Kidney (tissue), 14 donors: ENCODE measurements around the gene SH3RF3. TPM values are rescaled to one million over a fixed set of nuclear protein-coding genes. Genes with fewer than 3 reads are reported as not detected.

ENCODE experiments used
- DNase-seq, 5 donors: peaks; one replicate each; pipeline ENCODE4 v3.0.0-alpha.2; 2013 to 2020
- FAIRE-seq: peaks from 2 replicates; lab custom pipeline; 2012; peaks lifted over from hg19 to GRCh38; lab: Jason Lieb, UNC
- H3K27ac ChIP-seq, 2 donors: one replicate each; pipeline ENCODE4 v1.7.0; 2013; ENCODE audit warnings: low read depth in 2 of 2, low read length in 2 of 2, inconsistent platforms in 1 of 2
- H3K27me3 ChIP-seq: one replicate; pipeline ENCODE4 v1.7.1; 2013; ENCODE audit warnings: low read length, inconsistent platforms; ENCODE audit not compliant: control insufficient read depth, insufficient read depth
- H3K36me3 ChIP-seq, 3 donors: one replicate each; pipeline versions ENCODE4 v1.7.0 to v1.7.1; 2013; ENCODE audit warnings: low read length in 3 of 3, control low read depth in 1 of 3, inconsistent platforms in 1 of 3; ENCODE audit not compliant: insufficient read depth in 3 of 3, control insufficient read depth in 2 of 3
- H3K4me1 ChIP-seq, 3 donors: one replicate each; pipeline versions ENCODE4 v1.7.0 to v1.7.1; 2013; ENCODE audit warnings: low read length in 3 of 3, inconsistent platforms in 1 of 3, low read depth in 1 of 3; ENCODE audit not compliant: control insufficient read depth in 2 of 3, insufficient read depth in 2 of 3
- H3K4me3 ChIP-seq, 3 donors: one replicate each; pipeline versions ENCODE4 v1.7.0 to v1.8.1; 2013; ENCODE audit warnings: low read length in 3 of 3, control low read depth in 1 of 3, inconsistent platforms in 1 of 3
- H3K9ac ChIP-seq, 3 donors: one replicate each; pipeline versions ENCODE4 v1.7.0 to v1.7.1; 2013; ENCODE audit warnings: low read length in 3 of 3, control low read depth in 1 of 3, inconsistent platforms in 1 of 3
- H3K9me3 ChIP-seq, 3 donors: one replicate each; pipeline versions ENCODE4 v1.7.0 to v1.7.1; 2013; ENCODE audit warnings: low read length in 3 of 3, control low read depth in 1 of 3, inconsistent platforms in 1 of 3; ENCODE audit not compliant: control insufficient read depth in 2 of 3, insufficient read depth in 1 of 3
- intact Hi-C: fragments of 100-400 bp; cut with DNase I; formaldehyde crosslinking; loops from one replicate; pipeline ENCODE4 v1.11.1; 2022
- polyA plus RNA-seq: library from polyadenylated mRNA; stranded (reverse); fragments of 350-450 nt; fragmentation: Illumina TruSeq; extraction: RNeasy Lipid Tissue Mini Kit (QIAGEN cat#74804); gene quantifications from one replicate; pipeline ENCODE4 v1.2.3, GENCODE V29; 2014; ENCODE audit warnings: low read depth, low replicate concordance; ENCODE audit not compliant: insufficient read depth
- total RNA-seq: library from RNA; stranded (reverse); fragmentation: NEBNext Ultra II Directional; extraction: Animal tissue kit (Norgen Biotek cat#: 25700); gene quantifications from one replicate; pipeline ENCODE4 v1.2.1, GENCODE V29; 2021
- TF ChIP-seq, protein P1 (sequence below): IDR thresholded peaks from 3 replicates; pipeline ENCODE4 v1.5.1; 2012; ENCODE audit warnings: mild to moderate bottlenecking, moderate library complexity, borderline replicate concordance; ENCODE audit not compliant: insufficient read depth; ENCODE audit errors: extremely low read depth
- donor health status: control.
- donor health status: control.
- donor health status: control.
- donor health status: control.
- donor health status: control.
- donor health status: DM: yes; HTN: yes; CAD: no.
- donor health status: Normal renal cell carcinoma (clear cell type).

The SH3RF3 gene
- total and polyA plus RNA-seq, 2 donors from 2014 or later = 1.7 to 10.7 TPM

DNA sequence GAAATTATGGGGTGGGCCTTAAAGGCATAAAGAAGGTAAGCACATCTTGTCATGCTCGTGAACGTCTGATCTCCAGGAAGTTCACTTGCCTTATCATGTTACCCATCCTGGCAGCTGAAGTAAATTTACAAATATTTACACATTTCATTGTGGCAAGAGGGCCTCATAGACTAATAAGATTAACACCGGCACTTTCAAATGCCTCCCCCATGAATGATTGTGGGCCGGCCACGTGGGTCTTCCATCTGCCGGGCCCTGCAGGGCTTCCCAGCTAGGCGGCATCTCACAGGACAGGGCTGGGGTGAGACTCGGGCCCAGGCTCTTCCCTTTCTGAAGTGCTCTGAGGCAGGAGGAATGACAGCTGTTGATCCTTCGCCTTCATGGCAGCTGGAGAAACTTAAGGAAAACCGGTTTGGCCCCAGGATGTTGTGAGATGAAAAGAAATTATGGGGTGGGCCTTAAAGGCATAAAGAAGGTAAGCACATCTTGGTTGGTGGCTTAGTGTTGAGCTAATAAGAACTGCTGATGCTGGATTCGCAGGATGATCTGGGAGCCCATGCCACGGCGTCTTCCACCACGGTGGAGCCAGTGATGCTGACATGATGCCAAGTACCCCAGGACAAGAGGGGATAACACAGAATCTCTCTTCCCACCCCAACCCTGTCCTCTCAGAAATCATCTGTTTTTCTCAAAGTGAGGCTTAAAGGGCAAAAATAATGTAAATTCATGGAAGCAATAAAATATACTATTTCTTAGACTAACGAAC lies 308.5 kb downstream of the SH3RF3 start:
- Histone ChIP-seq H3K9ac (no peak overlapping the region), H3K27me3 (no peaks in the 10 kb centered on the region), H3K4me1 (no peaks in the 10 kb centered on the region), H3K9me3 (peaks cover 0 to 6% (median 0%) of the 10 kb centered on the region in 3 donors), H3K36me3 (no peaks in the 10 kb centered on the region), H3K4me3 (no peak overlapping the region), H3K27ac (no peak overlapping the region)
- TF ChIP-seq, protein P1, sequence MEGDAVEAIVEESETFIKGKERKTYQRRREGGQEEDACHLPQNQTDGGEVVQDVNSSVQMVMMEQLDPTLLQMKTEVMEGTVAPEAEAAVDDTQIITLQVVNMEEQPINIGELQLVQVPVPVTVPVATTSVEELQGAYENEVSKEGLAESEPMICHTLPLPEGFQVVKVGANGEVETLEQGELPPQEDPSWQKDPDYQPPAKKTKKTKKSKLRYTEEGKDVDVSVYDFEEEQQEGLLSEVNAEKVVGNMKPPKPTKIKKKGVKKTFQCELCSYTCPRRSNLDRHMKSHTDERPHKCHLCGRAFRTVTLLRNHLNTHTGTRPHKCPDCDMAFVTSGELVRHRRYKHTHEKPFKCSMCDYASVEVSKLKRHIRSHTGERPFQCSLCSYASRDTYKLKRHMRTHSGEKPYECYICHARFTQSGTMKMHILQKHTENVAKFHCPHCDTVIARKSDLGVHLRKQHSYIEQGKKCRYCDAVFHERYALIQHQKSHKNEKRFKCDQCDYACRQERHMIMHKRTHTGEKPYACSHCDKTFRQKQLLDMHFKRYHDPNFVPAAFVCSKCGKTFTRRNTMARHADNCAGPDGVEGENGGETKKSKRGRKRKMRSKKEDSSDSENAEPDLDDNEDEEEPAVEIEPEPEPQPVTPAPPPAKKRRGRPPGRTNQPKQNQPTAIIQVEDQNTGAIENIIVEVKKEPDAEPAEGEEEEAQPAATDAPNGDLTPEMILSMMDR = no peak
- intact Hi-C loops = no loop called here
- FAIRE-seq = no peak
- peak in 1 of 5 donors; percentile 48 for DNase-seq

GRCh38 chr2:109438146-109438545 lies 309.1 kb downstream of the SH3RF3 start:
- Histone ChIP-seq H3K4me3 (no peak overlapping the region), H3K36me3 (no peaks in the 10 kb centered on the region), H3K9me3 (peaks cover 0 to 12% (median 0%) of the 10 kb centered on the region in 3 donors), H3K27me3 (no peaks in the 10 kb centered on the region), H3K27ac (no peak overlapping the region), H3K4me1 (no peaks in the 10 kb centered on the region), H3K9ac (no peak overlapping the region)
- intact Hi-C loops = no loop called here
- DNase-seq = peak in 1 of 5 donors; percentile 19
- FAIRE-seq = no peak
- TF ChIP-seq, protein P1 = no peak

- Histone ChIP-seq H3K4me1 (no peaks in the 10 kb centered on the region), H3K9ac (no peak overlapping the region), H3K27me3 (no peaks in the 10 kb centered on the region), H3K4me3 (no peak overlapping the region), H3K36me3 (no peaks in the 10 kb centered on the region), H3K9me3 (peaks cover 0 to 17% (median 2%) of the 10 kb centered on the region in 3 donors), H3K27ac (no peak overlapping the region)
- FAIRE-seq (no peak), DNase-seq (peak in 1 of 5 donors; percentile 24)
- intact Hi-C loops = no loop called here
- TF ChIP-seq, protein P1 = no peak
These were observed 309.9 kb downstream of the SH3RF3 start for GRCh38 chr2:109438773-109439389.
